K562 (cell line): Measurements from ENCODE around the gene DAB2IP. TPM values are rescaled to one million over a fixed set of nuclear protein-coding genes. Genes with fewer than 3 reads are reported as not detected.

Experiments used
- DEAF1 ChIP-seq: fragments of 450-650 bp; formaldehyde crosslinking; IDR thresholded peaks from 2 replicates; pipeline ENCODE4 v1.4.0; 2020; ENCODE audit warnings: mild to moderate bottlenecking, moderate library complexity
- GABPB1 ChIP-seq: sonication (generic); formaldehyde crosslinking; IDR thresholded peaks from 2 replicates; pipeline ENCODE4 v1.8.0; 2022; ENCODE audit warnings: mild to moderate bottlenecking, missing genetic modification reagents
- MTF1 ChIP-seq: fragments of 250-450 bp; sonication (Bioruptor Pico); IDR thresholded peaks from 2 replicates; pipeline ENCODE4 v1.9.0; 2021; ENCODE audit warnings: moderate library complexity, mild to moderate bottlenecking, inconsistent platforms, borderline replicate concordance
- SMC3 ChIP-seq: conservative IDR thresholded peaks from 2 replicates; pipeline ENCODE4 v1.6.1; 2011; ENCODE audit warnings: low read depth, low read length, improper control_type of control experiment; ENCODE audit not compliant: insufficient read depth
- THRAP3 ChIP-seq: fragments of 450-650 bp; IDR thresholded peaks from 2 replicates; pipeline ENCODE4 v1.6.1; 2016; ENCODE audit warnings: mild to moderate bottlenecking, inconsistent platforms, borderline replicate concordance
- ZNF707 ChIP-seq: fragments of 250-450 bp; sonication (Bioruptor Pico); conservative IDR thresholded peaks from 2 replicates; pipeline ENCODE4 v1.8.0; 2022; ENCODE audit warnings: inconsistent platforms, mild to moderate bottlenecking, moderate library complexity
- ZSCAN32 ChIP-seq: fragments of 450-650 bp; formaldehyde crosslinking; IDR thresholded peaks from 2 replicates; pipeline ENCODE4 v1.4.0; 2020; ENCODE audit warnings: mild to moderate bottlenecking, moderate library complexity
- polyA plus RNA-seq, 8 experiments: library from polyadenylated mRNA; depleted of rRNA in 4 of 8; stranded (reverse) in 5 of 8; unstranded in 3 of 8; fragments of >200 nt; fragmentation: Nextera tagmentation in 2 of 8; fragmentation: Illumina TruSeq in 1 of 8; extraction: Ambion mirVana in 2 of 8; extraction: Trizol in 1 of 8; gene quantifications; 2 replicates each; pipeline versions ENCODE4 v1.2.1 to v1.2.3, GENCODE V29; 2011 to 2014; ENCODE audit warnings: inconsistent platforms in 1 of 8, missing spikeins in 1 of 8
- total RNA-seq, 7 experiments: library from RNA; depleted of rRNA in 6 of 7; stranded (reverse); fragments of >200 nt in 6 of 7; fragmentation: Illumina TruSeq in 2 of 7; extraction: Trizol in 2 of 7; gene quantifications; 2 replicates each; pipeline versions ENCODE4 v1.2.1 to v1.2.3, GENCODE V29; 2011 to 2021; ENCODE audit warnings: low replicate concordance in 1 of 7
- TF ChIP-seq, protein P1 (sequence below), 2 experiments: fragments of 450-650 bp; formaldehyde crosslinking in 1 of 2; IDR thresholded peaks; 2 replicates each; pipeline versions ENCODE4 v1.4.0 to v1.6.1; 2014 to 2020; ENCODE audit warnings: mild to moderate bottlenecking in 2 of 2, borderline replicate concordance in 1 of 2, low read depth in 1 of 2
- TF ChIP-seq, protein P2 (sequence below): sonication (generic); formaldehyde crosslinking; IDR thresholded peaks from 2 replicates; pipeline ENCODE4 v1.8.0; 2023; ENCODE audit warnings: missing genetic modification reagents, mild to moderate bottlenecking, borderline replicate concordance
- TF ChIP-seq, protein P3 (sequence below): fragments of 250-450 bp; sonication (Bioruptor Pico); IDR thresholded peaks from 2 replicates; pipeline ENCODE4 v1.8.0; 2022; ENCODE audit warnings: moderate library complexity, mild to moderate bottlenecking, inconsistent platforms

Gene DAB2IP
- total and polyA plus RNA-seq, 9 of the 15 experiments (the other 6 are each of a cell fraction or from before 2014, with no cell fraction given), result 0.04 to 0.31 (median 0.08) TPM; not detected in 5

DNA sequence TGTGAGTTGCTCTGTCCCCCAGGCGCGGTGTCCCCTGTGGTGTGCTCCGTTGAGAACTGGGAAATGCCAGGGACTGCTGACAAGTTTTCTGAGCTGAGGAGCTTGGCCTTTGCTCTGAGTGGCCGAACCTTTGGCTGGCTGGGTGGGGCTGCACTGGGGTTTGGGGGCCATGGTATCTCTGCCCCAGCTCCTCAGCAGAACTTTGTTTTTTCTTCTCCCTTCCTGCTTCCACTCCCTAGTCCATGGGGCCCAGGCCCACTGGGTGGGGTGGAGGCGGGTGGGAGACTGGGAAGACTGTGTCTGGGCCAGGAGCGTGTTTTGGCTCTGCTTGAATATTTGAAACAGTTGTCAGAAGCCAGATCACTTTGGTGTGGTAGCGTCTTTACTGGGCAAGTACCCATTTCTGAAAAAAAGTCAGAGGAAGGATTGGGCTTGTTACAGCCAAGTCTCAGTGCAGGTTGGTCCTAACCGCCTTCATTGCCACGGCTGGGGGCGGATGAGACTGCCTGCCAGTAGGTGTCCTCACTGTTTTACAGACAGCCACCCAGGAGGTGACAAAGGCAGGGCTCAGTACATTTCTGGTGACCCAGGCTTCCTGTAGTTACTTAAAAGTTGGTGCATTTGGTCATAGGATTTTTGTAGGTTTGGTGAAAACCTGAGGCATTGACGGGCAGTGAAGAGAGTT is 92.7 kb downstream of the DAB2IP start (continued):
- TF ChIP-seq, protein P1, sequence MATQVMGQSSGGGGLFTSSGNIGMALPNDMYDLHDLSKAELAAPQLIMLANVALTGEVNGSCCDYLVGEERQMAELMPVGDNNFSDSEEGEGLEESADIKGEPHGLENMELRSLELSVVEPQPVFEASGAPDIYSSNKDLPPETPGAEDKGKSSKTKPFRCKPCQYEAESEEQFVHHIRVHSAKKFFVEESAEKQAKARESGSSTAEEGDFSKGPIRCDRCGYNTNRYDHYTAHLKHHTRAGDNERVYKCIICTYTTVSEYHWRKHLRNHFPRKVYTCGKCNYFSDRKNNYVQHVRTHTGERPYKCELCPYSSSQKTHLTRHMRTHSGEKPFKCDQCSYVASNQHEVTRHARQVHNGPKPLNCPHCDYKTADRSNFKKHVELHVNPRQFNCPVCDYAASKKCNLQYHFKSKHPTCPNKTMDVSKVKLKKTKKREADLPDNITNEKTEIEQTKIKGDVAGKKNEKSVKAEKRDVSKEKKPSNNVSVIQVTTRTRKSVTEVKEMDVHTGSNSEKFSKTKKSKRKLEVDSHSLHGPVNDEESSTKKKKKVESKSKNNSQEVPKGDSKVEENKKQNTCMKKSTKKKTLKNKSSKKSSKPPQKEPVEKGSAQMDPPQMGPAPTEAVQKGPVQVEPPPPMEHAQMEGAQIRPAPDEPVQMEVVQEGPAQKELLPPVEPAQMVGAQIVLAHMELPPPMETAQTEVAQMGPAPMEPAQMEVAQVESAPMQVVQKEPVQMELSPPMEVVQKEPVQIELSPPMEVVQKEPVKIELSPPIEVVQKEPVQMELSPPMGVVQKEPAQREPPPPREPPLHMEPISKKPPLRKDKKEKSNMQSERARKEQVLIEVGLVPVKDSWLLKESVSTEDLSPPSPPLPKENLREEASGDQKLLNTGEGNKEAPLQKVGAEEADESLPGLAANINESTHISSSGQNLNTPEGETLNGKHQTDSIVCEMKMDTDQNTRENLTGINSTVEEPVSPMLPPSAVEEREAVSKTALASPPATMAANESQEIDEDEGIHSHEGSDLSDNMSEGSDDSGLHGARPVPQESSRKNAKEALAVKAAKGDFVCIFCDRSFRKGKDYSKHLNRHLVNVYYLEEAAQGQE (IDR thresholded peaks at IDR 0.05; ENCODE audit: borderline replicate concordance), result peak; percentile 56; the same call in 1 of the 2 replicates
- TF ChIP-seq, protein P1 (CRISPR knock-in tag; IDR thresholded peaks at IDR 0.05; ENCODE audit: low read depth), result no peak
- TF ChIP-seq ZNF707 (CRISPR knock-in tag) (no peak), SMC3 (peak; percentile 56), DEAF1 (CRISPR knock-in tag) (peak; percentile 27; the same call in 1 of the 2 replicates), GABPB1 (CRISPR knock-in tag) (no peak), MTF1 (CRISPR knock-in tag) (no peak), ZSCAN32 (no peak), THRAP3 (no peak)
- TF ChIP-seq, protein P2, sequence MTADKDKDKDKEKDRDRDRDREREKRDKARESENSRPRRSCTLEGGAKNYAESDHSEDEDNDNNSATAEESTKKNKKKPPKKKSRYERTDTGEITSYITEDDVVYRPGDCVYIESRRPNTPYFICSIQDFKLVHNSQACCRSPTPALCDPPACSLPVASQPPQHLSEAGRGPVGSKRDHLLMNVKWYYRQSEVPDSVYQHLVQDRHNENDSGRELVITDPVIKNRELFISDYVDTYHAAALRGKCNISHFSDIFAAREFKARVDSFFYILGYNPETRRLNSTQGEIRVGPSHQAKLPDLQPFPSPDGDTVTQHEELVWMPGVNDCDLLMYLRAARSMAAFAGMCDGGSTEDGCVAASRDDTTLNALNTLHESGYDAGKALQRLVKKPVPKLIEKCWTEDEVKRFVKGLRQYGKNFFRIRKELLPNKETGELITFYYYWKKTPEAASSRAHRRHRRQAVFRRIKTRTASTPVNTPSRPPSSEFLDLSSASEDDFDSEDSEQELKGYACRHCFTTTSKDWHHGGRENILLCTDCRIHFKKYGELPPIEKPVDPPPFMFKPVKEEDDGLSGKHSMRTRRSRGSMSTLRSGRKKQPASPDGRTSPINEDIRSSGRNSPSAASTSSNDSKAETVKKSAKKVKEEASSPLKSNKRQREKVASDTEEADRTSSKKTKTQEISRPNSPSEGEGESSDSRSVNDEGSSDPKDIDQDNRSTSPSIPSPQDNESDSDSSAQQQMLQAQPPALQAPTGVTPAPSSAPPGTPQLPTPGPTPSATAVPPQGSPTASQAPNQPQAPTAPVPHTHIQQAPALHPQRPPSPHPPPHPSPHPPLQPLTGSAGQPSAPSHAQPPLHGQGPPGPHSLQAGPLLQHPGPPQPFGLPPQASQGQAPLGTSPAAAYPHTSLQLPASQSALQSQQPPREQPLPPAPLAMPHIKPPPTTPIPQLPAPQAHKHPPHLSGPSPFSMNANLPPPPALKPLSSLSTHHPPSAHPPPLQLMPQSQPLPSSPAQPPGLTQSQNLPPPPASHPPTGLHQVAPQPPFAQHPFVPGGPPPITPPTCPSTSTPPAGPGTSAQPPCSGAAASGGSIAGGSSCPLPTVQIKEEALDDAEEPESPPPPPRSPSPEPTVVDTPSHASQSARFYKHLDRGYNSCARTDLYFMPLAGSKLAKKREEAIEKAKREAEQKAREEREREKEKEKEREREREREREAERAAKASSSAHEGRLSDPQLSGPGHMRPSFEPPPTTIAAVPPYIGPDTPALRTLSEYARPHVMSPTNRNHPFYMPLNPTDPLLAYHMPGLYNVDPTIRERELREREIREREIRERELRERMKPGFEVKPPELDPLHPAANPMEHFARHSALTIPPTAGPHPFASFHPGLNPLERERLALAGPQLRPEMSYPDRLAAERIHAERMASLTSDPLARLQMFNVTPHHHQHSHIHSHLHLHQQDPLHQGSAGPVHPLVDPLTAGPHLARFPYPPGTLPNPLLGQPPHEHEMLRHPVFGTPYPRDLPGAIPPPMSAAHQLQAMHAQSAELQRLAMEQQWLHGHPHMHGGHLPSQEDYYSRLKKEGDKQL (CRISPR knock-in tag), result no peak
- TF ChIP-seq, protein P3, sequence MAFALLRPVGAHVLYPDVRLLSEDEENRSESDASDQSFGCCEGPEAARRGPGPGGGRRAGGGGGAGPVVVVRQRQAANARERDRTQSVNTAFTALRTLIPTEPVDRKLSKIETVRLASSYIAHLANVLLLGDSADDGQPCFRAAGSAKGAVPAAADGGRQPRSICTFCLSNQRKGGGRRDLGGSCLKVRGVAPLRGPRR (CRISPR knock-in tag), result no peak
